Measurements from ENCODE around the gene CFAP20DC.
"Not testable (repeated sequence)": the region's sequence is repeated elsewhere in the genome, so short reads cannot be mapped to it uniquely, and the experiment has no call there.

The CFAP20DC gene

DNA sequence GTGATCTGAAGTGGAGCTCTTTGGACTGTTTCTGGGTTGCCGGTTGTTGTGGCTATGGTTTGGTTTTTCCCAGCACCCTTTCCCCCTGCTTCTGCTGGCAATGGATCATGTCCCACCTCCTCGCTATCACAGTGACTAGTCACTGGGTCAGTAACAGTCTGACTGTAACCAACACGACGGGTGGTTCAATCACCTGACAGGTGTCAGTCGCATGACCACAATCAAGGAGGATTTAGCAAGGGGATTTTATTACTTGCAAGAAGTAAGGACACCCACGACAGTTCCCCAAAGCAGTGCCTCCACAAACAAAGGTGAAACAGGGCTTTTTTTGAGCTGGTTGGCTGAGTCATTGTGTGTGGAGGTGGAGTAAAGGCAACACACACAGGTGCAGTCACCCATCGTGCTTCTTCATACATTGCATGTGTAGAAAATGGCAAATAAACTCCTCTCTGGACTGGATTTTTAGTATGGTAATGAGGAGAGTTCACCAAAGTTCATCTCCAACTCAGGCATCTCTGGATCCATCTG lies 324.4 kb downstream of the CFAP20DC start:
- DNase-seq: peak; percentile 19

- peak; percentile 51 for DNase-seq
Observed at GRCh38 chr3:58724336-58724735, 325.5 kb downstream of the CFAP20DC start.

DNA sequence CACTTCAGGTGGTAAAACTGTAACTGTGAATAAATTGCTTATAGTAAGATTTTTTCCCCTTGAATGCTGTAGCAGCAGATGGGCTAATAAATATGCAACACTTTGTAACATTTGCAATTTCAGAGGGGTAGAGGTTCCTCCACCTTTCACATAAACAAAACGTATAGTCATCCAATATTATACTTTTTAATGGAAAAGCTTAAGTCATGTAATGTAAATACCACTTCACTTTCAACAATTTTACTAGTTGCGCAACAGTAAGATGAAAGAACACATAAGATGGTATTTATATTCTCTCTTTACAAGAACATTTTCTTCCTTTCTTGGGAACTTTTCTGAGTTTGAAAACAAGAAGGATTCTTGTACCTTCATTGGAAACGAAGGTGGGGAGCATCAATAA lies 326.7 kb downstream of the CFAP20DC start:
- DNase-seq: no peak

DNA sequence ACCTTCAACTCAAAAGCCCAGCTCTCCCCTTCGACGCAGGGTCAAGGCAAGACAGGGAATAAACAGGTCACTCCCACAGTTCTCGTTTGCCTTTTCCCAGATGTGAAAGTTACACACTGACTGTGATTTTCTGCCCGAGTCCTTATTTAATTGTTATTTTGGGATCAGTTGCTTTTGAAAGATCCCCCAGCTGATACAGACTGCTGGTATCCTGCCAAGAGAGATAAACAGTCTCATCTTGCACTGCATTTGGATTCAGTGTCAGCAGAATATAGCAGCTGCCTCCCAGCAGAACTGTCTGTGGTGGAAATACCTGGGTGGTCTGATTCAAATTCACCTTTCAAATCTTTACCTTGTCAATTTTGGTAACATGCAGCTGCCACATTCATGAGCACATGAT lies 327.3 kb downstream of the CFAP20DC start:
- no peak for DNase-seq

DNA sequence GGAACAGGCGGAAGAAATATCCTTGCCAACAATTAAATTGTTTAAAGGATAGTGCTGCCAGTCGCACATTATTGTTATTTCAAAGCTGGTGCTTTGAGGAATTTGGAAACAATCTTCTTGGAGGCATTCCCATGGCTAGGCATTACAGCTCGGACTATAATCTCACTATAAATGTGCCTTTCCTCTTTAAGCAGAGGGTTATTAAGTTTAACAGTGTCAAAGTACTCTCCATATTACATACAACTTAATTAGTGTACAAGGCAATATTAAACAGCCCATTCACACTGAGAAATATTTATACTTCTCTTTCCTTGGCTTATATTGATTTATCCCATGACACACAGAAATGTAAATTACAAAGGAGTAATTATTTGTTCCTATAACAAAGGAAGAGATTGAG lies 329.3 kb downstream of the CFAP20DC start:
- DNase-seq: no peak

- DNase-seq: no peak
Observed at GRCh38 chr3:58719684-58720083, 330.1 kb downstream of the CFAP20DC start.

GRCh38 chr3:58713715-58714401 lies 336.0 kb downstream of the CFAP20DC start:
- no peak for DNase-seq

DNA sequence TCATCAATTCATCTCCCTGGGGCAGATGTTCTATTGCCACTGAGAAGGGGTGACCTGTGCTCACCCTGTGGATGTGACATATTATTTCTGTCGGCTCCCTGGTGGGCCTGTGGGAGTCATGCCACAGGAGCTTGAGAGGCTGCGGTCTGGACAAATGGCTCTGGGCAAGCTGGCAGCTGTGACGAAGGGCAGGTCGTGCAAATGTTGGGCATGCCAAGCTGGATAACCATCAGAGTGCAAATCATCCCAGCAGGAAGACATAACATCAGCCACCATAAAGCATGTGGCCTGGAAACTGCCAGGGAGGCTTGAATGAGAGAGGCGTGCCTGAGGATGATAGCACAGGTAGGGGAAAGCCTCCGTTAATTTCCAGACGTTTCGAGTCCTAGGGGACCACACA lies 338.0 kb downstream of the CFAP20DC start:
- DNase-seq: no peak

DNA sequence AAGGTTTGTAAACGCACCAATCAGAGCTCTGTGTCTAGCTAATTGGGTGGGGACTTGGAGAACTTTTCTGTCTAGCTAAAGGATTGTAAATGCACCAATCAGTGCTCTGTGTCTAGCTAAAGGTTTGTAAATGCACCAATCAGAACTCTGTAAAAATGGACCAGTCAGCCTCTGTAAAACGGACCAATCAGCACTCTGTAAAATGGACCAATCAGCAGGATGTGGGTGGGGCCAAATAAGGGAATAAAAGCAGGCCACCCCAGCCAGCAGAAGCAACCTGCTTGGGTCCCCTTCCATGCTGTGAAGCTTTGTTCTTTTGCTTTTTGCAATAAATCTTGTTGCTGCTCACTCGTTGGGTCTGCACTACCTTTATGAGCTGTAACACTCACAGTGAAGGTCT lies 340.8 kb downstream of the CFAP20DC start:
- DNase-seq: not testable (repeated sequence)

GRCh38 chr3:58708116-58708791 lies 341.6 kb downstream of the CFAP20DC start:
- no peak for DNase-seq

- DNase-seq: no peak
Observed at GRCh38 chr3:58707390-58707930, 342.4 kb downstream of the CFAP20DC start.

DNA sequence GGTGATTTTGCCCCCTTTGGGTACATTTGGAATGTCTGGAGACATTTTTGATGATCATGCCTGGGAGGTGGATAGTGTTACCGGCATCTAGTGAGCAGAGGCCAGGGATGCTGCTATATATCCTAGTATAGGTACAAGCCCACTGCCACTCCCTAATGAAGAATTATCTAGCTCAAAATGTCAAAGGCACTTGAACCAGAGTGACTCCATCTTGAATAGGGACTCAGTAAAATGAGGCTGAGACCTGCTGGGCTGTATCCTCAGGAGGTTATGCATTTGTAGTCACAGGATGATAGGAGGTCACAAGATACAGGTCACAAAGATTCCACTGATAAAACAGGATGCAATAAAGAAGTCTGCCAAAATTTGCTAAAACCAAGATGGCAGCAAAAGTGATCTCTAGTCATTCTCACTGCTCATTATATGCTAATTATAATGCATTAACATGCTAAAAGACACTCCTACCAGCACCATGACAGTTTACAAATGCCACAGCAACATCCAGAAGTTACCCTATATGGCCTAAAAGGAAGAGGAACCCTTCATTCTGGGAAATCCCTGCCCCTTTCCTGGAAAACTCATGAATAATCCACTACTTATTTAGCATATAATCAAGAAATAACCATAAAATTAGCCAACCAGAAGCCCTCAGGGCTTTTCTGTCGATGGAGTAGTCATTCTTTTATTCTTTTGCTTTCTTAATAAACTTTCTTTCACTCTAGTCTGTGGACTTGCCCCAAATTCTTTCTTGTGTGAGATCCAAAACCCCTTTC lies 343.2 kb downstream of the CFAP20DC start:
- DNase-seq: no peak

DNA sequence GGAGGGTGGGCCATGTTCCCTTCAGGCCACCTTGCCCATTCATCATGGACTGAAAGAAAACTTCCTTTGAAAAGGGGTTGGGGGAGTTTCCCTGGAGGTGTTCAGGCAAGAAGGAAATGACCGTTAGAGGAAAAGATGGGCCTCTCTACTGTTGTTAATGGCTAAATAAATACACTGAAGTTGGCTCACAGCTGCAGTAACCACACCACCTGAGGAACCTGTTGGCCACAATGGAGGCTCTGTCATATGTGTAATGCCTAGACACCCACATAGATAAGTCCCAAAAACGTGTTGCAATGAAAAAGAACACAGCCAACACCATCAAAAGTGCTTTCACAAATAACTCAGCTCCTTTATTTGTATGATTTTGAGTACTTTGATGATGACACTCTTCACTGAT lies 345.1 kb downstream of the CFAP20DC start:
- DNase-seq: no peak

DNA sequence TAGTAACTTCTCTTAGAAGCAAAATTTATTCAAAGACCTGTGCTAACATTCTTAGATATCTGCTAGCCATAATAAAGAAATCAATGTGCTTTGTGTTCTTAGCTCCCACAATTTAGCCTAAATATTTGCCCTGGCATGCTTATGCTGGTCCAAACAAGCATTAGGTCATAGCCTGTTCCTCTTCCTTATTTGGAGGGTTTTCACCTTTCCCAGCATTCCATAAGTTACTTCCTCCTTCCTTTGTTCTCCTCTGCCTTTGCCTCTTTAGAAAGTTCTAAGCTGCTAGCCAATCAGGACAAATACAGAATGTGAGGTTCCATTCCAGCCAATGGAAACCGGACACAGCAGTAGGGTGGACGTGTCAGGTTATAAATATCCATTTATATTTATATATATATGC lies 345.5 kb downstream of the CFAP20DC start:
- not testable (repeated sequence) for DNase-seq

- DNase-seq: no peak
Observed at GRCh38 chr3:58698246-58698645, 351.6 kb downstream of the CFAP20DC start.

- DNase-seq: no peak
Observed at GRCh38 chr3:58697561-58697960, 352.3 kb downstream of the CFAP20DC start.

DNA sequence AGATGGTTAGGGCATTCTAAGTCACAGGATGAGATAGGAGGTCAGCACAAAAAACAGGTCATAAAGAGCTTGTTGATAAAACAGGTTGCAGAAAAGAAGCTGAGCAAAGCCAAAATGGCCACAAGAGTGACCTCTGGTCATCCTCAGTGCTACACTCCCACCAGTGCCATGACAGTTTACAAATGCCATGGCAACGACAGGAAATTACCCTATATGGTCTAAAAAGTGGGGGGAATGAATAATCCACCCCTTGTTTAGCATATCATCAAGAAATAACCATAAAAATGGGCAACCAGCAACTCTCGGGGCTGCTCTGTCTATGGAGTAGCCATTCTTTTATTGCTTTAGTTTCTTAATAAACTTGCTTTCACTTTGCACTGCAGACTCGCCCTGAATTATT lies 353.0 kb downstream of the CFAP20DC start:
- not testable (repeated sequence) for DNase-seq

DNA sequence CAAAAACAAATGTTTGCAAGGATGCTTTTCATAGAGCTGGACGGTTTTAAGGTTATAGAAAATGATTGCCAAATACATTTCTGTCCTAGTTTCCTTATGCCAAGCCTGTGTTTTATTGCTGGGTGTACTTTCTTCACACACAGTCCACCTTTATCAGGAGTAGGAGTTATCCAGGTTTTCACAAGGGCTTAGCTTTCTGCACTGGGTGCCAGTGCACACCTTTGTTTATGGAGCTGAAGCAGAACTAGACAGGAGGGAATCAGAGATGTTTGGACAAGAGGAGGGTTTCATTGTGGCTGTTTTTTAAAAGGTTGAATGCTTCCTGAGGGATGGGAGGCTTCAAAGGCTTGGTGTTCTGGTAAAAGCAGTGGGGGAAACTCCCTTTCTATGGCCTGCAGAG lies 353.7 kb downstream of the CFAP20DC start:
- no peak for DNase-seq

DNA sequence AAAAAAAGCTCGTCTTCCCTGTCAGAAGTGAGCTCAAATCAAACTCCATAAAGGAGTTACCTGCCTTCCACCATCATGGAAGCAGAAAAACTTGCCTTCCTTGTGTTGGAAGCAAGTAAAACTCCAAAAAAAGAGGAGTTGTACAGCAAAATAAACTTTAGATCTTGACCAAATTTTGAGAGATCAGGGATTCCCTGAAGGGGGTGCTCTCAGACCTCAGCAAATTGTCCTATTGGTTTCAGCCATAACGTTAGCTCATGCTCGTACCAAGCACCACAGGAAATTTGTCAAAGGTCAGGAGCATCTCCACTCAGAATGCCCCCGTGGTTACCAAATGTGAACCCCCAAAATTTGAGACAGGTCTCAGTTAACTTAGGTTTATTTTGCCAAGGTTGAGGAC lies 354.5 kb downstream of the CFAP20DC start:
- DNase-seq: not testable (repeated sequence)

DNA sequence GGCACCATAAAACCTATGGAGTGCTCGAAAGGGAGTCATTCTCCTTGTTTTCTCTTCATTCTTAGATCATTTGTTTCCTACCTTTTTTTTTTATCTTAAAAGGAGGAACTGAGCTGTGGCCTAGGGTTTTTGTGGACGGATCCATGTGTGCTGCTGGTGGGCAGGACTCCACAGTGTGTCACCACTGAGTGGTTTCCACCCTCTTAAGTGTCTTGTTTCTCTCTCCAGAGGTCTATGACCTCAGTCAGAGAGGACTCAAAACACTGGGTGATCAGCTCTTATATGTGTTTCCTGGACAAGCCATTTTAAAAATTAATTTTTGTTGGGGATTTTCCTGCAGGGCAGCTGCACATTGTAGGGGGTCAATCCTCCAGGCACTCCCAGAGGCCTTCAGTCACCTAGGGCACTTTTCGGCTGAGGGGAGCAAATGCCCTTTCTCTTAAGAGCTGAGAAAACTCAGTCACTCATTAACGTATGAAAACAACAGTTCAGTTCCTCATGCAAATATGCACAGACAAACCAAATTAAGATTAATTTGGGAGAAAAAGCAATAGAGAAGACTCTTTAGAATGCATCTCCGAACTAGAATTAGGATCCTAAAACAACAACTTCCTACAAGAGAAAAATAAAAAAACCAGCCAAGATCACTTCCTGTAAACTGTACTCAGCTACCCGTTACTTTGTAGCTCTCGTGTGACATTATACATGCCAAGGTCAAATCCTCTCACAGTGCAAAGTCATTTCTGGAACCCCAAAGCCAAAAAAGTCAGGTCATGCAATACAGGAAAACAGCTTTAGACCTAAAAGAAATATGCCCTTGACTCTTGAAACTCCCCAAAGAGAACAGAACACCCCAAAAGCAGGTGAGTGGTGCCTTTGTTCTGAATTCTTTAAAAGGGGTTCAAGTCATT lies 355.6 kb downstream of the CFAP20DC start:
- no peak for DNase-seq

GRCh38 chr3:58692484-58692883 lies 357.3 kb downstream of the CFAP20DC start:
- DNase-seq: no peak
